SH-SY5Y (cell line): Measurements from ENCODE around the gene DDX50.

Experiments used
- GATA2 ChIP-seq: IDR thresholded peaks from 2 replicates; pipeline ENCODE4 v1.6.1; 2011; ENCODE audit warnings: mild to moderate bottlenecking, low read depth, low read length
- GATA3 ChIP-seq: IDR thresholded peaks from 2 replicates; pipeline ENCODE4 v1.6.1; 2011; ENCODE audit warnings: low read depth, mild to moderate bottlenecking, low read length, moderate library complexity

Gene DDX50

GRCh38 chr10:68878496-68878895 lies 22.6 kb upstream of the DDX50 start:
- TF ChIP-seq GATA2 (no peak), GATA3 (no peak)

- no peak for TF ChIP-seq GATA3
- no peak for TF ChIP-seq GATA2
Observed at GRCh38 chr10:68879628-68880027, 21.5 kb upstream of the DDX50 start.

- TF ChIP-seq GATA3 (no peak), GATA2 (no peak)
Observed at GRCh38 chr10:68880181-68880580, 20.9 kb upstream of the DDX50 start.

- TF ChIP-seq GATA2 (no peak), GATA3 (no peak)
Observed at GRCh38 chr10:68895041-68895440, 6.1 kb upstream of the DDX50 start.

GRCh38 chr10:68897336-68897741 lies 3.8 kb upstream of the DDX50 start:
- TF ChIP-seq GATA2 = no peak
- no peak for TF ChIP-seq GATA3

- TF ChIP-seq GATA2 (no peak), GATA3 (no peak)
Observed at GRCh38 chr10:68899186-68899745, 1.8 kb upstream of the DDX50 start.

- TF ChIP-seq GATA3 = no peak
- TF ChIP-seq GATA2 = no peak
Observed at GRCh38 chr10:68900427-68901104, 549 bp upstream of the DDX50 start.

- TF ChIP-seq GATA2 (no peak), GATA3 (no peak)
Observed at GRCh38 chr10:68902382-68902781, 1.3 kb downstream of the DDX50 start.

GRCh38 chr10:68924593-68924992 lies 23.5 kb downstream of the DDX50 start:
- no peak for TF ChIP-seq GATA3
- no peak for TF ChIP-seq GATA2

GRCh38 chr10:68925489-68925888 lies 24.4 kb downstream of the DDX50 start:
- TF ChIP-seq GATA3 (no peak), GATA2 (no peak)

GRCh38 chr10:68934994-68935393 lies 33.9 kb downstream of the DDX50 start:
- TF ChIP-seq GATA2 = no peak
- TF ChIP-seq GATA3 = no peak

- no peak for TF ChIP-seq GATA2
Observed at GRCh38 chr10:68938117-68938516, 37.0 kb downstream of the DDX50 start.

- no peak for TF ChIP-seq GATA2
- TF ChIP-seq GATA3 = no peak
Observed at GRCh38 chr10:68938884-68939283, 37.8 kb downstream of the DDX50 start.

- TF ChIP-seq GATA2 (no peak), GATA3 (no peak)
Observed at GRCh38 chr10:68950598-68950997, 49.5 kb downstream of the DDX50 start.

- TF ChIP-seq GATA2 = no peak
- no peak for TF ChIP-seq GATA3
Observed at GRCh38 chr10:68954904-68955303, 53.8 kb downstream of the DDX50 start.
